HCT116 (cell line): ENCODE results near the gene SLC38A2.
A peak's percentile ranks its signal among the peaks of the same experiment; 100 is the strongest.

Source experiments
- ATF3 ChIP-seq: IDR thresholded peaks from 2 replicates; pipeline ENCODE4 v1.6.1; 2012
- CEBPB ChIP-seq: IDR thresholded peaks from 2 replicates; pipeline ENCODE4 v1.6.1; 2012; ENCODE audit warnings: low read depth
- CTCF ChIP-seq, 3 experiments: fragments of 200-600 bp in 1 of 3; sonication (generic) in 1 of 3; IDR thresholded peaks in 2 of 3; conservative IDR thresholded peaks in 1 of 3; 2 replicates each; pipeline ENCODE4 v1.5.1; 2012 to 2017; ENCODE audit warnings: low read depth in 2 of 3, low read length in 2 of 3, antibody characterized with exemption in 1 of 3, borderline replicate concordance in 1 of 3, control low read depth in 1 of 3, mild to moderate bottlenecking in 1 of 3, mixed read lengths in 1 of 3, mixed run types in 1 of 3, moderate library complexity in 1 of 3; ENCODE audit not compliant: insufficient read depth in 1 of 3
- EZH2phosphoT487 ChIP-seq: fragments of 200-600 bp; IDR thresholded peaks from 2 replicates; pipeline ENCODE4 v1.6.1; 2018; ENCODE audit warnings: antibody characterized with exemption, borderline replicate concordance
- FOSL1 ChIP-seq: IDR thresholded peaks from 2 replicates; pipeline ENCODE4 v1.6.1; 2012; ENCODE audit warnings: low read depth
- POLR2A ChIP-seq: IDR thresholded peaks from 2 replicates; pipeline ENCODE4 v1.7.0; 2011; ENCODE audit warnings: borderline replicate concordance; ENCODE audit not compliant: insufficient read depth, insufficient read length; ENCODE audit errors: extremely low read depth
- POLR2AphosphoS5 ChIP-seq: IDR thresholded peaks from 2 replicates; pipeline ENCODE4 v1.6.1; 2011; ENCODE audit warnings: mild to moderate bottlenecking, low read depth, low read length, moderate library complexity
- REST ChIP-seq: IDR thresholded peaks from 2 replicates; pipeline ENCODE4 v1.6.1; 2012; ENCODE audit warnings: low read depth
- SRF ChIP-seq: IDR thresholded peaks from 2 replicates; pipeline ENCODE4 v1.6.1; 2012; ENCODE audit warnings: low read depth
- ZNF274 ChIP-seq: fragments of 200-500 bp; sonication (Bioruptor generic); IDR thresholded peaks from 2 replicates; pipeline ENCODE4 v1.6.1; 2014; ENCODE audit warnings: mild to moderate bottlenecking, low read depth, low read length, inconsistent platforms
- TF ChIP-seq, protein P1 (sequence below): IDR thresholded peaks from 2 replicates; pipeline ENCODE4 v1.6.1; 2012

DNA sequence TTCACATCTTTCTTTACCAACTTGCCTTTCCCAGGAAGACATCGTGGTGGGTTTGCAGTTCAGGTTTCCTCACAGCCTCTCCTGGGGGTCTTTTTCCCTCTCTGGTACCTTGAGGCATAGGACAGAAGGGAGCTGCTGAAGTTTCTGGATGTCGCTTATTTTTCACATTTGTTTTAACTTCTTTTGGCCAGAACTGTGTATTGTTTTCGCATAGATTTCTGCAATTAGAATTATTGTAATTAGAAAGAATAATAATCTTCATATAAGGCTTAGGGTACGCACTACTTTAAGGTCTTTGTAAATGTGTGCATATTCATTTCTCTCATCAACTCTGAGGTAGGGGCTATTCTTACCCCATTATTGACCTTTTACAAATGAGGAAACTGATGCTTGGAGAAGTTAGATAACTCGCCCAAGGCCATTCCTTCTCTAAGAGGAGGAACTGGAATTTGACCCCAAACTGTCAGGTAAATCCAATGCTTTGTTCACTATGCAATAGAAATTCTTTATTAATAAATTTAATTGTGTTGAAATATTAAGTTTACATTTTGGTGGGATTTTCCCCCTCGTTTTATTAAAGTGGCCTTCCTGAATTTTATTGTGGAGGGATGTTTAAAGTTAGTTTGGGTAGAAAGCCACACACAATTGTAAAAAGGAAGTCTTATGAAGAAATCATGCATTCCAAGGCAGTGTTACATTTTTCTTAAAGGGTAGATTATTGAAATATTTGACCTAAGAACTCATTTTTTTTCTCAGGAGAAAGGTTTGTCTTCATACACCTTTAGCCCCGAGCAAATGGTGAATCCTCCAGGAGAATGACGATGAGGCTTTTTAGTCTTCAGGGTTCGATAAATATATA, 12.1 kb upstream of the SLC38A2 start:
- TF ChIP-seq CTCF (IDR thresholded peaks at IDR 0.05 in 2 of 3, conservative IDR thresholded peaks at IDR 0.05 in 1 of 3; ENCODE audit: borderline replicate concordance in 1 of 3, insufficient read depth in 1 of 3, low read depth in 2 of 3, low read length in 2 of 3) (no peak), ZNF274 (no peak), POLR2A (peak; percentile 12), CEBPB (no peak; the same call in 1 of the 2 replicates), ATF3 (no peak), REST (no peak), SRF (no peak), POLR2AphosphoS5 (peak; percentile 12; the same call in 1 of the 2 replicates), EZH2phosphoT487 (no peak), FOSL1 (no peak)
- TF ChIP-seq, protein P1, sequence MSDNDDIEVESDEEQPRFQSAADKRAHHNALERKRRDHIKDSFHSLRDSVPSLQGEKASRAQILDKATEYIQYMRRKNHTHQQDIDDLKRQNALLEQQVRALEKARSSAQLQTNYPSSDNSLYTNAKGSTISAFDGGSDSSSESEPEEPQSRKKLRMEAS = no peak
